Skeletal muscle tissue (tissue), 4 donors: Measurements from ENCODE around the gene LTC4S. TPM values are rescaled to one million over a fixed set of nuclear protein-coding genes. Genes with fewer than 3 reads are reported as not detected.
A peak's percentile ranks its signal among the peaks of the same experiment; 100 is the strongest.

Source experiments
- H3K27ac ChIP-seq: one replicate; pipeline ENCODE4 v1.7.0; 2013; ENCODE audit warnings: mild to moderate bottlenecking, low read depth, low read length, inconsistent platforms
- H3K27me3 ChIP-seq, 3 donors: one replicate each; pipeline ENCODE4 v1.7.0; 2013; ENCODE audit warnings: low read length in 3 of 3; ENCODE audit not compliant: control insufficient read depth in 3 of 3, insufficient read depth in 3 of 3
- H3K36me3 ChIP-seq, 3 donors: one replicate each; pipeline ENCODE4 v1.7.0; 2013; ENCODE audit warnings: low read length in 3 of 3; ENCODE audit not compliant: control insufficient read depth in 3 of 3, insufficient read depth in 3 of 3
- H3K4me1 ChIP-seq, 3 donors: one replicate each; pipeline ENCODE4 v1.7.0; 2013; ENCODE audit warnings: low read length in 3 of 3, mild to moderate bottlenecking in 3 of 3; ENCODE audit not compliant: control insufficient read depth in 3 of 3, insufficient read depth in 3 of 3
- H3K4me3 ChIP-seq, 3 donors: one replicate each; pipeline ENCODE4 v1.7.0; 2013; ENCODE audit warnings: low read length in 3 of 3
- H3K9ac ChIP-seq, 3 donors: one replicate each; pipeline ENCODE4 v1.7.0; 2013; ENCODE audit warnings: low read length in 3 of 3, mild to moderate bottlenecking in 3 of 3, moderate library complexity in 2 of 3, low read depth in 1 of 3
- H3K9me3 ChIP-seq, 3 donors: one replicate each; pipeline ENCODE4 v1.7.0; 2013; ENCODE audit warnings: low read length in 3 of 3; ENCODE audit not compliant: control insufficient read depth in 3 of 3
- total RNA-seq: library from RNA; depleted of rRNA; stranded (reverse); fragments of >200 nt; gene quantifications from one replicate; pipeline ENCODE4 v1.2.3, GENCODE V29; 2014
- donor health status: Osteomylitis.

Gene LTC4S
- total RNA-seq, 1 donor from 2014 or later, result 3.7 TPM

GRCh38 chr5:179762079-179762780, 31.6 kb upstream of the LTC4S start:
- Histone ChIP-seq H3K4me1 (peaks cover 50 to 62% (median 53%) of the 10 kb centered on the region in 3 donors), H3K4me3 (no peak overlapping the region), H3K27ac (peak overlapping the region; percentile 2), H3K27me3 (no peaks in the 10 kb centered on the region), H3K36me3 (peaks cover 11 to 17% (median 13%) of the 10 kb centered on the region in 3 donors), H3K9me3 (no peaks in the 10 kb centered on the region), H3K9ac (peak overlapping the region in 1 of 3 donors; percentile 17)

DNA sequence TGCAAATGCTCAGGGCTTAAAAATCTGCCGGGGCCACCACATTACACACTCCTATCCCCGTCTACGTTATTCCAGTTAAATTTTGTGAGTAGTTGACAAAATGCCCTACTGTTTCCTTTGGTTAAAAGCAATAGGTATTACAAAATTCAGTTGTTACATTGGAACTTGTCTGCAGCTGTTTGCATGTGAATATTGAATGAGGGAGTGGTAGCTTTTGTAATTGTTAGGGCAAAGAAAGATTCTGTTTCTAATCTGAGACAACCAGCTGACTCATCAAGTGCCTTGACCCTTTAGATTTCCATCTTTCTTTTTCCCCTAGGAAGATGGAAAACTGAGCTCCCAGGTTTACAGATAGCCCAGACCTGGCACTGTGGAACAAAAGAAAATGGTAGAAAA, 31.0 kb upstream of the LTC4S start:
- peaks cover 50 to 62% (median 53%) of the 10 kb centered on the region in 3 donors for H3K4me1 ChIP-seq
- no peaks in the 10 kb centered on the region for H3K9me3 ChIP-seq
- H3K27ac ChIP-seq, result peak overlapping the region; percentile 2
- H3K27me3 ChIP-seq, result no peaks in the 10 kb centered on the region
- H3K9ac ChIP-seq, result peak overlapping the region in 1 of 3 donors; percentile 17
- H3K36me3 ChIP-seq, result peaks cover 11 to 20% (median 13%) of the 10 kb centered on the region in 3 donors
- no peak overlapping the region for H3K4me3 ChIP-seq

GRCh38 chr5:179763215-179763945, 30.4 kb upstream of the LTC4S start:
- Histone ChIP-seq H3K4me3 (no peak overlapping the region), H3K27ac (no peak overlapping the region), H3K9me3 (no peaks in the 10 kb centered on the region), H3K9ac (peak overlapping the region in 1 of 3 donors; percentile 41), H3K36me3 (peaks cover 11 to 20% (median 13%) of the 10 kb centered on the region in 3 donors), H3K27me3 (no peaks in the 10 kb centered on the region), H3K4me1 (peaks cover 50 to 62% (median 53%) of the 10 kb centered on the region in 3 donors)

GRCh38 chr5:179764056-179764455, 29.7 kb upstream of the LTC4S start:
- Histone ChIP-seq H3K27ac (no peak overlapping the region), H3K9me3 (no peaks in the 10 kb centered on the region), H3K27me3 (no peaks in the 10 kb centered on the region), H3K4me3 (no peak overlapping the region), H3K9ac (no peak overlapping the region), H3K36me3 (peaks cover 15 to 22% (median 17%) of the 10 kb centered on the region in 3 donors), H3K4me1 (peaks cover 50 to 59% (median 53%) of the 10 kb centered on the region in 3 donors)

GRCh38 chr5:179765400-179765799, 28.4 kb upstream of the LTC4S start:
- peak overlapping the region; percentile 31 for H3K27ac ChIP-seq
- H3K9me3 ChIP-seq, result no peaks in the 10 kb centered on the region
- H3K4me1 ChIP-seq, result peaks cover 43 to 46% (median 44%) of the 10 kb centered on the region in 3 donors
- H3K36me3 ChIP-seq, result peaks cover 25 to 33% (median 30%) of the 10 kb centered on the region in 3 donors
- no peak overlapping the region for H3K9ac ChIP-seq
- H3K4me3 ChIP-seq, result no peak overlapping the region
- H3K27me3 ChIP-seq, result no peaks in the 10 kb centered on the region

DNA sequence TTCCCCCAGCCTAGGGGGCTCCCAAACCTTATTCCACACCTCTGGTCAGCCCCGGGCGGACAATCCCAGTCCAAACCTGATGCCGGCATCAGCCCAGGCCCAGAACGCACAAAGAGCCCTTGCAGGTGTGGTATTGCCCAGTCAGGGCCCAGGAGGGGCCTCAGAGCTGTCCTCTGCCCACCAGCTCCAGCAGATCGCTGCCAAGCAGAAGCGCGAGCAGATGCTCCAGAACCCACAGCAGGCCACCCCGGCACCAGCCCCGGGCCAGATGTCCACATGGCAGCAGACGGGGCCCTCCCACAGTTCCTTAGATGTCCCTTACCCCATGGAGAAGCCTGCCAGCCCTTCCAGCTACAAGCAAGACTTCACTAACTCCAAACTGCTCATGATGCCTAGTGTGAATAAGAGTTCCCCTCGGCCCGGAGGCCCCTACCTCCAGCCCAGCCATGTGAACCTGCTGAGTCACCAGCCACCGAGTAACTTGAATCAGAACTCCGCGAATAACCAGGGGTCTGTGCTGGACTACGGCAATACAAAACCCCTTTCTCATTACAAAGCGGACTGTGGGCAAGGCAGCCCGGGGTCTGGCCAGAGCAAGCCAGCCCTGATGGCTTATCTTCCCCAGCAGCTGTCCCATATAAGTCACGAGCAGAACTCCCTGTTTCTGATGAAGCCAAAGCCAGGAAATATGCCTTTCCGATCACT, 27.6 kb upstream of the LTC4S start:
- H3K36me3 ChIP-seq, result peaks cover 29 to 41% (median 36%) of the 10 kb centered on the region in 3 donors
- no peaks in the 10 kb centered on the region for H3K9me3 ChIP-seq
- no peak overlapping the region for H3K4me3 ChIP-seq
- H3K27ac ChIP-seq, result peak overlapping the region; percentile 31
- no peaks in the 10 kb centered on the region for H3K27me3 ChIP-seq
- H3K4me1 ChIP-seq, result peaks cover 41 to 45% (median 42%) of the 10 kb centered on the region in 3 donors
- peak overlapping the region in 2 of 3 donors; percentile 16 to 54 for H3K9ac ChIP-seq

GRCh38 chr5:179766726-179767455, 26.9 kb upstream of the LTC4S start:
- Histone ChIP-seq H3K27ac (peak overlapping the region; percentile 31), H3K9me3 (no peaks in the 10 kb centered on the region), H3K27me3 (no peaks in the 10 kb centered on the region), H3K4me3 (no peak overlapping the region), H3K36me3 (peaks cover 36 to 48% (median 43%) of the 10 kb centered on the region in 3 donors), H3K4me1 (peaks cover 37 to 40% (median 39%) of the 10 kb centered on the region in 3 donors), H3K9ac (peak overlapping the region in 1 of 3 donors; percentile 54)

DNA sequence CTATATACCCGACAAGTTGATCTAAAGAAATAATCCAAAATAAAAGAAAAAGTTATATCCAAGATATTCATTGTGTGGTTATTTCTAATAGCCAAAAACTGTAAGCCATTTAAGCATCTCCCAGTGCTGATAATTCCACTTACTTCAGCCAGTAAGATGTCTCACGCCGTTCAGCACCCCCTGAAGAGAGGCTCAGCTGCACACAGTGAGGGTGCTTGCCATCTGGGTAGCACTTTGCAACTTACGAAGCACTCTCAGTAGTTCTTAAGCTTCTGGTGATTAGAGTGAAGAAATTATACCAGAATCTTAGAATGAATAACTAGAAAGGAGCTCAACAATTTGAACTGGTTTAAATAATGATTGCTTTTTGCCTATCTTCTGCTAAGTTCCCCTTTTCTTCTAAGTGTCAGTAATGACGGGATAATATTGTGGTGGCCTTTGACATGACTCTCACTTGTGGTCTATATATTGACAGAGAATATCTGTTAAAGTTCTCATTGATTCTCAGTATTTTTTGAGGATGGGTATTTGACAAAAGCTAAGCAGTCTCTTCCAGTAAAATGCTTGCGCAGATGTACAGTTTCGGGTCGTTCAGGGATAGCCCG, 26.2 kb upstream of the LTC4S start:
- Histone ChIP-seq H3K9ac (no peak overlapping the region), H3K4me3 (no peak overlapping the region), H3K4me1 (peaks cover 30 to 33% (median 32%) of the 10 kb centered on the region in 3 donors), H3K27ac (no peak overlapping the region), H3K27me3 (no peaks in the 10 kb centered on the region), H3K9me3 (no peaks in the 10 kb centered on the region), H3K36me3 (peaks cover 41 to 54% (median 48%) of the 10 kb centered on the region in 3 donors)
